Non-pigmented ciliary epithelial cell (primary cell): Measurements from ENCODE around the gene HSF4.

Experiments used
- DNase-seq: peaks from one replicate; pipeline ENCODE4 v3.0.0-alpha.2; 2010; ENCODE audit warnings: low read depth

HSF4 gene

GRCh38 chr16:67201411-67202345, 37.1 kb downstream of the HSF4 start:
- DNase-seq, result no peak

DNA sequence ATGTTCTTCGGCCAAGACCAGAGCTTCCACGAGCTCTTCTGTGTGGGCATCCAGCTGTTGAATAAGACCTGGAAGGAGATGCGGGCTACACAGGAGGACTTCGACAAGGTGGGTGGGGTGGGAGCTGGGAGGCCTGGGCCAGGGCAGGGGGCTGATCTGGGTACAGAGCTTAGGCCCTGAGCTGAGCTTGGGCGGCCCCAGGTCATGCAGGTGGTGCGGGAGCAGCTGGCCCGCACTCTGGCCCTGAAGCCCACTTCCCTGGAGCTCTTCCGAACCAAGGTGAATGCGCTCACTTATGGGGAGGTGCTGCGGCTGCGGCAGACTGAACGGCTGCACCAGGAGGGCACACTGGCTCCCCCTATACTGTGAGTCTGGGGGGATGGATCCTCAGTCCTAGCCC, 37.9 kb downstream of the HSF4 start:
- no peak for DNase-seq

GRCh38 chr16:67202956-67203493, 38.5 kb downstream of the HSF4 start:
- DNase-seq, result no peak

DNA sequence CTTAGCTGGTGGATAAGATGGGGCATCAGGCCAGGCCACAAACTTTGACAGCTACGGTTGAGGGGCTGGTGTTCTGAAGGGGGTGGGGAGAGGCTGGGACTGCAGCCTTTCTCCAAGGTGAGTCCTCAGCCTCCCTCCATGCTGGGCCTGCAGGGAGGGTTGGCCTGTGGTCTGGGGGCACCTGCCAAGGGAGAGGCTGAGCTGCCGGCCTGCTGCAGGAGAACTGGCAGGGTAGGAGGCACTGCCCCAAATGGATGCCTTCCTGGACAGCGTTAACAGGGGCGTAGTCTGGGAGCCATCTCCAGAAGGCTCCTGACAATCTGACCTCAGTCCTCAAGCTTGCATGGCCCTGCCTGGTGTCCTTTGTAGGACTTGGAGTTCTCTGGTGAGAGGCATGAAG, 39.5 kb downstream of the HSF4 start:
- no peak for DNase-seq

- no peak for DNase-seq
These were observed 41.7 kb downstream of the HSF4 start for GRCh38 chr16:67206129-67206837.

DNA sequence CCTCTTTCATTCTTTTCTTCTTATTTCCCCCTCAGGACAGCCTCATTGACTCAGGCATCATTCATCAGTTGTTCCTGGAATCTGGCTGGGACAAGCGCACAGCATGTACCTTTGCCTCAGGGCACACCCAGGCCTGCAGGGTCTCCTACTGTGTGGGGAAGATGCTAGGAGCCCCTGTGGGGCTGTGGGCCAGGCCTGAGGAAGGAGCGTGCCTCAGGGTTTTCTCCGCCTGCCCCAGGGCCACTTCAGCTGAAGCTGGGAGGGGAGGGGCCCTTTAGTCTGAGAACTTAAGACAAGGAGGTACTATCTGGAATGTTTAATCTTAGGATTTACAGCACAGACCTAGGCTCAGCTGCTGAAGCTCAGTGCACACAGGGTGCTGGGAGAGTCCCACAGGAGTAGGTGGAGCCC, 42.3 kb downstream of the HSF4 start:
- DNase-seq, result no peak

GRCh38 chr16:67207249-67208091, 42.9 kb downstream of the HSF4 start:
- no peak for DNase-seq

DNA sequence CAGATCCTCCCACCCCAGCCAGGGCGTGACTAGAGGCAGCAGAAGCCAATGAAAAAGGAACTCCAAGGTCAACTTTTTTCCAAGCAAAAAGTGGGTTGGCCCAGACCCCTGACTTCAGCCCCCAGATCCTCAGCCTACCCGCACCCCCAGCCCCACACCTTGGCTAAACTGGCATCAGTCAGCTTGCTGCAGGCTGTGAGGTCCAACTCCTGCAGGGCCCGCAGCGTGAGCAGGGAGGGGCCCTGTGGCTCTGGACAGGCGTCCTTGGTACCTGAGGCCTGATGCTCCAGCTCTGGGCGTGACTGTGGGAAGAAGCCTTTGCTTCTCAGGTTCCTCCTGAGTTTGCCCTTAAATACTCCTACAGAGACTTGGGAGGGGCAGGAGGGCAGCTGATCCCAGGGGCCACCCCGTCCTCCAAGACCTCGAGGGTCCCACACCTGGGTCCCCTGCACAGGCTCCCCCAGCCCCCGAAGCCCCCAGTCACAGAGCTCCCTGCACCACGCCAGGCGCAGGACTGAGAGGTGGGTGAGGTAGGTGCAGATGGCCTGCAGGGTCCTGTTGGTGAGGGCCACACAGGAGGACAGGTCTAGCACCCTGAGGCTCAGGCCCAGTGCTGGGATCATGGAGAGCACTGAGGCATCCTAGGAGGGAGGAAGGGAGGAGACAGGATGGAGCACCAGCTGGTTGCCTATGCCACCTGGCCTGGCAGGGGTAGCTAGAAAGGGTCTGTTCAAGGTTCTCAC, 43.8 kb downstream of the HSF4 start:
- DNase-seq, result no peak

GRCh38 chr16:67209565-67209964, 45.0 kb downstream of the HSF4 start:
- no peak for DNase-seq

DNA sequence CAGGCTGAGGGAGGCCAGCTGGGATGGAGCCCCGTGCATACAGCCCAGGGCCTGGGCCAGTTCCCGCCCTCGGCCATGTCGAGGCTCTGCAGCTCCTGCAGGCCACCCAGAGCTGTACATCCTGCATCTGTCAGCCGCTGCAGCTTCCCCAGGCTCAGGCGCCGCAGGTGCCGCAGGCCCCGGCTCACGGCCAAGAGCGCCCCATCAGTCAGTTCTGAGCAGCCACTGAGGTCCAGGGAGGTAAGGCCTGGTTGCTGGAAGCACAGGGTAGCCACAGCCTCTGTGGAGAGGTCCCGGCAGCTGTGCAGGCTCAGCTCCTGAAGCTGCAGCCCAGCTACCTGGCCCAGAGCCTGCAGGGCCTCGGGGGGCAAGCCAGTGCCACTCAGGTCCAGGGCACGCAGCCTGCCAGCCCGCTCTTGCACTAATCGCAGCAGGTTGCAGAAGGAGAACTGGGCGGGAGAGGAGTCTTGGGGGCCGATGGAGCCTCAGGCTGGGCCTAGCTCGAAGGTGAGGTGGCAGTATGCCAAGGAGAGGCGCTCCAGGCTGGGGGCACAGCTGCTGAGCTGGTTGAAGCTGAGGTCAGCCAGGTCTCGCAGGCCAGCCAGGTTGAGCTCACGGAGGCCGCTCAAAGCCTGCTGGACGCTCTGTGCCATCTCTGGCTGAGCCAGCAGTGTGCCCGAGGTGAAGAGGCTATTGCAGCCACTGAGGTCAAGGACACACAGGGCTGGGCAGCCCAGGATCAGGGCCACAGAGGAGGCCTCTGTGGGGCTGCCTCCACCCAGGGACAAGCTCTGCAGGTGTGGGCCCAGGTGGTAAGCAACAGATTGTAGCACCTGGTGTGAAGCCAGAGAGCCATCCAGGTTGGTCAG, 45.8 kb downstream of the HSF4 start:
- DNase-seq, result no peak

DNA sequence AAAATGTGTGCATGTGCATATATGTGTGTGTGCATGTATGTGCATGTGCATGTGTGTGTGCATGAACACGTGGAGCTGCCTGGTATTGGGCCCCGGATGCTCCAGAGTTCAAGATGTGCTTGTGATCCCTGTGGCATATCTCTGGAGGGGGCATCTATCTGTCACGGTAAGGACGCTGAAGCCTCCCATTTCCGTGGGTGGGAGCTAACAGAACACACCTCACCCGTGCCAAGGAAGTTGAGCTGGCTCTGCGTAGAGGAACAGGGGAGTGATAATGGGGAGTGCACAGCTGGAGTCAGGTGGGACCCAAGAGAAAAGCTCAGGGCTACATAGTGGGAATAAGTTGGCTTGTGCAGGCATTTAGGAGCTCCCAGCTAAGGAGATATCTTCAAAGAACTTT, 47.1 kb downstream of the HSF4 start:
- no peak for DNase-seq

DNA sequence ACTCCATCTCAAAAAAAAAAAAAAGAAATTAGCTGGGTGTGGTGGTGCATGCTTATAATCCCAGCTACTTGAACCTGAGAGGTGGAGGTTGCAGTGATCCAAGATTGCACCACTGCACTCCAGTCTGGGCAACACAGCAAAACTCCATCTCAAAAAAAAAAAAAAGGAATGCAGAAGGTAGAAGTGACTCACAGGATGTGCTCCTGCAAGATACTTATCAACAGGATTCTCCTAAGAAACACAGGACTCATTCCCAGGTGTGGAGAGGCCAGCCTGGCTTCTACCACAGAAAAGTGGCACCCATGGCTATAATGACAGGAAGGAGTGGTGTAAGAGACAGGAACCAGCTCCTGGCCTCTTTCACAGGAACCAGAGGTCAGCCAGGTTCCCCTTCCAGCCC, 48.2 kb downstream of the HSF4 start:
- DNase-seq, result no peak

DNA sequence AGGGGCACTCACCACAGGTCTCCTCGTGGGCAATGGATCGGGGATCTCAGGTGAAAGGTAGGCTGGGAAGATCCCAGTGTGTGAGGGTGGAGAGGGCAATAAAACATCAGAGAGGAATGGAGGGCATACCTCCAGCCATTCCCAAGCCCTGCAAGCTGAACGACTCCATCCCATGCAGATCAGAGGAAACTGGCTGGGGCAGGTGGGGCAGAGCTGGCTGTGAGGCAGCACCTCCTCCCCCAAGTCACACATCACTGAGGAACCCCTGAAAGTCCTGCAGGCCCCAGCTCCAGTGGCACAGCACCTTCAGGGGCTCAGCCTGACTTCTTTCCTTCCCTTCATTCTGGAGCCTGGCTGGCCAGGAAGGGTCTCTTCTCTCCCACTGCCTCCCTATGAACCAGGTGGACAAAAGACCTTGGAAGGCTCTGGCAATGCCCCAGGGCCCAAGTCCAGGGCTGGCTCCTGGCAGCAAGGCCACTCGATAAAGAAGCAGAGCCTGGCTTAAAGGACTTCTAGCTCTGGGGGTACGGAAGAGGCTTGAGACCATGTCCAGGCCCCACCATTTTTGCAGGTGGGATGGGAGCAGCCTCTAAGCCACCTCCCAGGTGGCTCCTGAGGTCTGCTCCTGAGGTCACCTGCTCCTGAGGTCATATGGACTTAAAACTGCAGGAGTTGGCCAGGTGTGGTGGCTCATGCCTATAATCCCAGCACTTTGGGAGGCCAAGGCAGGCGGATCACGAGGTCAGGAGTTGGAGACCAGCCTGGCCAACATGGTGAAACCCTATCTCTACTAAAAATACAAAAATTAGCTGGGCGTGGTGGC, 48.9 kb downstream of the HSF4 start:
- no peak for DNase-seq

- no peak for DNase-seq
These were observed 51.2 kb downstream of the HSF4 start for GRCh38 chr16:67215706-67216105.

DNA sequence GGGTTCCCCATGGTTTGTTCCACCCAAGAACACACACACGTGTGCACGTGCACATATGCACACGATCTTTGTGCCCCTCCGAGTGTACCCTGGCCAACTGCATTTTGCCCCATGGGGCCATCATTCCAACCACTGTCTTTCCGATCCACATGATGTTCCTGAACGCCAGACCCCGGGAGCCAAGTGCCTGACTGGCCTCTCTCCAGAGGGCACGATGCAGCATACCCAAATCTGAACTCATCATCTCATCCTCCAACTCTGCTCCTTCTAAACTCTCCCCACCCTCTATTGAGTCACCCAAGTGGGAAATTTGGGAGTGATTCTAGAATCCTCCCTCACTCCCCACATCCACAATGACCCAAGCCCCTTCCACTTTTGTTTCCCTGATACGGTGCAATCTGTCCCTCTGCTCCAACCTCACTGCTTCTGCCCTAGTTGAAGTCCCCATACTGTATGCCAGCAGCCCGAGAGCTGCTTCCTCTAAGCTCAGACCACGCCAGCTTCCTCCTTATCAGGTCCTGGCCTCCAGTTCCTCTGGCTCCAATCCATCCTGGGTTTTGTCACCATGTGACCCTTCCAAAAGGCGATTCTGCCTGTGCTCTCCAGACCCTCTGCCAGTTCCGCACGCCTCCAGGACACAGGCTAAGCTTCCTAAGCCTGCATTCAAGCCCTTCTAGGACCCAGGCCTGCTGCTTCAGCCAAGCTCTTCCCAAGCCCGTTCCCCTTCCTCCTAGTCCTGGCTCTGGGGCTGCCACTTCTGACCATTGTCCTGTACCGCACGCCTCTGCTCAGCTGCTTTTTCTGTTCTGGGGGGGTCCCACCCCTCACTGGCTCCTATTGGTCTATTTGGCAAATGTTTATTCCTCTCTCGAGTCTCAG, 52.3 kb downstream of the HSF4 start:
- DNase-seq, result no peak
